Spleen (tissue), 7 donors: ENCODE measurements around the gene ZNF146.

Experiments
- CTCF ChIP-seq, 11 experiments: fragments of 200-600 bp in 7 of 11; fragments of 450-650 bp in 4 of 11; sonication (generic) in 4 of 11; IDR thresholded peaks in 8 of 11; conservative IDR thresholded peaks in 3 of 11; 1 replicate in 7 of 11; 2 replicates in 4 of 11; pipeline versions ENCODE4 v1.4.0 to v1.8.0; 2016 to 2021; ENCODE audit warnings: antibody characterized with exemption in 11 of 11, inconsistent platforms in 4 of 11, mild to moderate bottlenecking in 1 of 11
- POLR2A ChIP-seq, 3 donors: fragments of 450-650 bp; IDR thresholded peaks; one replicate each; pipeline ENCODE4 v1.5.1; 2017; ENCODE audit warnings: antibody characterized with exemption in 3 of 3, mild to moderate bottlenecking in 1 of 3
- POLR2AphosphoS5 ChIP-seq, 3 donors: sonication (generic); formaldehyde crosslinking; IDR thresholded peaks; one replicate each; pipeline ENCODE4 v1.5.1; 2017; ENCODE audit warnings: antibody characterized with exemption in 3 of 3
- donor health status: DM: no; HTN: no; CAD: no; lungs with moderate emphysema.
- donor health status: DM: no; HTN: no; CAD: no.
- donor health status: DM: no; HTN: no; CAD: no.

- TF ChIP-seq POLR2AphosphoS5 (IDR thresholded peaks at IDR 0.05) (no peak), CTCF (IDR thresholded peaks at IDR 0.05 in 8 of 11, conservative IDR thresholded peaks at IDR 0.05 in 3 of 11) (no peak), POLR2A (IDR thresholded peaks at IDR 0.05) (no peak)
These were observed 31.7 kb upstream of the ZNF146 start for GRCh38 chr19:36183245-36183628.
